CD8-positive, alpha-beta memory T cell (primary cell): ENCODE data around the gene NCAPG2. TPM values are rescaled to one million over a fixed set of nuclear protein-coding genes. Genes with fewer than 3 reads are reported as not detected.
A peak's percentile ranks its signal among the peaks of the same experiment; 100 is the strongest.

Experiments used
- CTCF ChIA-PET: fragments of 350-600 bp; sonication (Branson Sonifier 250); formaldehyde crosslinking; loops from one replicate; lab custom pipeline; 2021; ENCODE audit warnings: antibody characterized with exemption; lab: Charles Lee
- POLR2A ChIA-PET: fragments of 350-600 bp; sonication (Branson Sonifier 250); formaldehyde crosslinking; loops from one replicate; lab custom pipeline; 2021; ENCODE audit warnings: antibody characterized with exemption; lab: Charles Lee
- DNase-seq, 5 donors: peaks; one replicate each; pipeline versions ENCODE4 v3.0.0 to v3.0.0-alpha.2; 2020 to 2022; ENCODE audit warnings: mixed read lengths in 1 of 5
- H3K27ac ChIP-seq: one replicate; pipeline ENCODE4 v1.7.0; 2013; ENCODE audit warnings: low read depth, mild to moderate bottlenecking, low read length, moderate library complexity
- H3K27me3 ChIP-seq: 2 replicates; pipeline ENCODE4 v1.7.0; 2013; ENCODE audit warnings: low read length, mild to moderate bottlenecking; ENCODE audit not compliant: insufficient read depth, poor library complexity, severe bottlenecking
- H3K36me3 ChIP-seq: 2 replicates; pipeline ENCODE4 v1.7.0; 2013; ENCODE audit warnings: mild to moderate bottlenecking, low read length, moderate library complexity; ENCODE audit not compliant: insufficient read depth
- H3K4me1 ChIP-seq: 2 replicates; pipeline ENCODE4 v1.7.0; 2013; ENCODE audit warnings: mild to moderate bottlenecking, low read length, moderate library complexity; ENCODE audit not compliant: insufficient read depth
- H3K4me3 ChIP-seq: 2 replicates; pipeline ENCODE4 v1.7.0; 2013; ENCODE audit warnings: mild to moderate bottlenecking, low read length
- H3K9me3 ChIP-seq: 2 replicates; pipeline ENCODE4 v1.7.0; 2013; ENCODE audit warnings: mild to moderate bottlenecking, low read length
- H3K27ac Mint-ChIP-seq, 8 donors: one replicate each; pipeline ENCODE4 v1.8.0; 2020 to 2021; ENCODE audit warnings: mixed read lengths in 8 of 8, mild to moderate bottlenecking in 6 of 8, inconsistent platforms in 3 of 8, moderate library complexity in 3 of 8
- H3K27me3 Mint-ChIP-seq, 2 donors: one replicate each; pipeline ENCODE4 v1.8.0; 2020 to 2021; ENCODE audit warnings: mixed read lengths in 2 of 2, mild to moderate bottlenecking in 1 of 2, moderate library complexity in 1 of 2
- H3K36me3 Mint-ChIP-seq, 3 donors: one replicate each; pipeline ENCODE4 v1.8.0; 2020 to 2021; ENCODE audit warnings: mixed read lengths in 3 of 3, inconsistent platforms in 1 of 3, mild to moderate bottlenecking in 1 of 3
- H3K4me1 Mint-ChIP-seq, 3 donors: one replicate each; pipeline ENCODE4 v1.8.0; 2020 to 2021; ENCODE audit warnings: mixed read lengths in 3 of 3, inconsistent platforms in 1 of 3, mild to moderate bottlenecking in 1 of 3
- H3K4me3 Mint-ChIP-seq, 7 donors: one replicate each; pipeline ENCODE4 v1.8.0; 2020 to 2021; ENCODE audit warnings: mixed read lengths in 7 of 7, mild to moderate bottlenecking in 6 of 7, moderate library complexity in 4 of 7, inconsistent platforms in 2 of 7
- H3K9me3 Mint-ChIP-seq, 5 donors: one replicate each; pipeline ENCODE4 v1.8.0; 2020 to 2022; ENCODE audit warnings: mixed read lengths in 5 of 5, mild to moderate bottlenecking in 3 of 5, moderate library complexity in 2 of 5, inconsistent platforms in 1 of 5
- polyA plus RNA-seq: library from polyadenylated mRNA; unstranded; fragments of 300-500 nt; fragmentation: Illumina TruSeq; gene quantifications from one replicate; pipeline ENCODE4 v1.2.3, GENCODE V29; 2021
- total RNA-seq, 2 experiments: library from RNA; stranded (reverse); gene quantifications; one replicate each; pipeline ENCODE4 v1.2.3, GENCODE V29; 2021

Gene NCAPG2
- total and polyA plus RNA-seq, 3 experiments from 2014 or later = 4.3 to 75.5 (median 71.4) TPM

DNA sequence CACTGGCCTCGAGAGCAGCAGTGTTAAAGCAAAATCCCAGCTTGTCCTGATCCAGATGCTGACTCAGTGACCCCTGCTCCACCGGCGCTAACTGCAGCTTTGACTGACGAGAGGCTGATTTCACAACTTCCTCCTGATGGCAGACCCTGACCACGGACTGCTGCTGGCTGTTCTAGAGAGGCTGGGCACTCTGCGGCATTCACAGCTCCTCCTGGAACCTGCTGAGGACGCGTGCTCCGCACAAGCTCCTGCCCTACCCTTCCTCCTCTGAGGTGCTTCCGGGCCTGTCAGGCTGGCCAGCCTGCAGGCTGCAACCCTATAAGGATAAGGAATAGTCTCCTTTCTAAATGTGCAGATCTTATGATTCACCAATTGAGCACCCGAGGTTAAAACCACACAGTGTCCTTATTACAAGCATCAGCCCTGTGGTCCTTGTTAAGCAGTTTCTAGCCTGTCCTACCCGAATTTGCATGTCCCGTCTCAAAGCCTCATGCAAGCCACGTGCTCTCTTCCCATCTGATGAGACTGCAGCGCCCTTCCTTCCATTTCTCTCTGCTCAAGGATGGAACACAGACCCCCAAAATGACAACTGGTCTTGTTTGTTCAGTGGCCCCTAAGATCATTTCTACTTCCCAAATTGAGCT lies 35.5 kb upstream of the NCAPG2 start:
- Histone ChIP-seq H3K27me3 (no peaks in the 10 kb centered on the region), H3K9me3 (no peaks in the 10 kb centered on the region), H3K36me3 (peaks cover 48% of the 10 kb centered on the region), H3K4me1 (no peaks in the 10 kb centered on the region), H3K4me3 (no peak overlapping the region), H3K27ac (no peak overlapping the region)
- ChIA-PET CTCF (no interaction called here), POLR2A (no interaction called here)
- Mint-ChIP-seq H3K4me1 (peaks cover 0 to 4% (median 0%) of the 10 kb centered on the region in 3 donors), H3K27me3 (no peaks in the 10 kb centered on the region), H3K4me3 (no peak overlapping the region), H3K36me3 (peaks cover 6 to 91% (median 22%) of the 10 kb centered on the region in 3 donors), H3K27ac (peak overlapping the region in 1 of 8 donors; percentile 80), H3K9me3 (no peaks in the 10 kb centered on the region)
- DNase-seq = no peak

DNA sequence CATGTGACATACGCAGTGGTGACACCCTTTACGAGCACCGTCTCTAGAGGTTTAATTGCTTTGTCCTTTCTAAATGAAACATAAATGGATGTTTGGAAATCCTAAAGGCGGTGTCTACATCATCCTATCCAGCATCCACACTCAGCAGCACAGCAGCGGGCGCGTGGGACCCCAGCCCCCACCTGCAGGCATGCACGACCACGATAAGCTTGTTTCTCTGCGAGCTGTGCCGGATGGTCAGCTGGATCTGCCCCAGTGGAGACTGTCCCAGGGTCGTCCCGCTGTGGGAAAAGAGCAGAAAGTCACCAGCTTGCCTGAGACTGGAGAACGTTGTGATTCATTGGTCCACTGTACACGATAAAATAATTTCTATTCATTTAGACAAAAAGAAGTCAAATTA lies 34.2 kb upstream of the NCAPG2 start:
- peaks cover 6 to 94% (median 26%) of the 10 kb centered on the region in 3 donors for H3K36me3 Mint-ChIP-seq
- ChIA-PET CTCF (no interaction called here), POLR2A (no interaction called here)
- Histone ChIP-seq H3K4me3 (no peak overlapping the region), H3K27me3 (no peaks in the 10 kb centered on the region), H3K27ac (no peak overlapping the region), H3K4me1 (no peaks in the 10 kb centered on the region), H3K36me3 (peaks cover 45% of the 10 kb centered on the region), H3K9me3 (no peaks in the 10 kb centered on the region)
- H3K4me3 Mint-ChIP-seq = no peak overlapping the region
- H3K9me3 Mint-ChIP-seq = no peaks in the 10 kb centered on the region
- no peak for DNase-seq
- H3K4me1 Mint-ChIP-seq = peaks cover 0 to 4% (median 0%) of the 10 kb centered on the region in 3 donors
- H3K27me3 Mint-ChIP-seq = no peaks in the 10 kb centered on the region
- peak overlapping the region in 1 of 8 donors; percentile 19 for H3K27ac Mint-ChIP-seq

DNA sequence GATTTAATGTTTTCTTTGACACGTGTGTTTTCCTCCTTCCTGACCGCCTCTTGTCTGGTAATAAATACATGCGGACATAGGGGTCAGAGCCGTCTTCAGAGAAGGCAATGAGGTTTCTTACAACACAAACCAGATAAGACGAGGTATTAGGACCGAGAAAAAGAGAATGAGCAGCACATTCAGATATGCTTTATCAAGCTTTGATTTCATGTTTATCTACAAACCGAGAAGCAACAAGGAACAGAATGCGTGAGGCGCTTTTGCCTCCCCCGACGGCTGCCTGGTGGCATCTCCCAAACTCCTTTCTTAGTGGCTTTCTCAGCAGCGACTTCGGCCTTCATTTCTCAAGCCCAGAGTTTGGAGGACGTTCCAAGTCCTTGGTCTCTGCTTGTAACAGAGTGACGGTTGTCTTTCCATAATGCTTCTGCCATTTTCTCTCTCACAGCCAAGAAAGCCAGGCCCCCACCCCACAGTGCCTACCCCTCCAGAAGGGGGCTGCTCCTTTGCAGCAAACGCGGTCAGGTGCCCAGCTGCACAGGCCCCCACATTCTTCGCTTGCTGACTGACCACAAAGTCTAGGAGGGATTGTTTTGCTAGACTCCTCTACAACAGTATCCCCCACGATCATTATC lies 32.6 kb upstream of the NCAPG2 start:
- H3K9me3 Mint-ChIP-seq = no peaks in the 10 kb centered on the region
- H3K27me3 ChIP-seq = no peaks in the 10 kb centered on the region
- no peaks in the 10 kb centered on the region for H3K9me3 ChIP-seq
- DNase-seq = no peak
- no peaks in the 10 kb centered on the region for H3K27me3 Mint-ChIP-seq
- no peaks in the 10 kb centered on the region for H3K4me1 ChIP-seq
- ChIA-PET CTCF (interaction anchor here (1.5 kb wide), 1 partner anchor 240 kb away, joined by 3 read pairs; no protein-coding TSS in a partner anchor), POLR2A (no interaction called here)
- H3K36me3 ChIP-seq = peaks cover 51% of the 10 kb centered on the region
- H3K4me3 ChIP-seq = no peak overlapping the region
- H3K4me1 Mint-ChIP-seq = peaks cover 0 to 4% (median 0%) of the 10 kb centered on the region in 3 donors
- no peak overlapping the region for H3K4me3 Mint-ChIP-seq
- peaks cover 6 to 91% (median 23%) of the 10 kb centered on the region in 3 donors for H3K36me3 Mint-ChIP-seq
- H3K27ac Mint-ChIP-seq = peak overlapping the region in 3 of 8 donors; percentile 21 to 64 (median 29)
- H3K27ac ChIP-seq = no peak overlapping the region

DNA sequence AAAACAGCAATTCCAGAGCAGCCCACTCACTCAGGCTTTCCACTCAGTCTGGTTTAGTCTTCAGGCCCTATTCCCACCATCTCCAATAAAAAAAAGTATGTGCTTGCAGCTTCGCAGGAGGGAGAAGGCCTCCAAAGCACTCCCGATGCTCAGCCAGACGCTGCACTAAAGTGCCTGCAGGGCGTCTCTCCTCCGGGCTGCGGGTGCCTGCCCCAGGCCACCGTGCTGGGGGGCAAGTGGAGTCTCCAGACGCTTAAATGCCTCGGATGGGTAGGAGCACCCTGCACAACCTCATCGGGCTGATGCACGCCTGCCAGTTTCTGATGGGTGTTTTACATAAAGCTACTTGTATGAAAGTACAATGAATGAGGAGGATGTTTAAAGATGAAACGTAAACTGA lies 31.3 kb upstream of the NCAPG2 start:
- Mint-ChIP-seq H3K4me1 (peaks cover 0 to 4% (median 0%) of the 10 kb centered on the region in 3 donors), H3K27me3 (no peaks in the 10 kb centered on the region), H3K27ac (peak overlapping the region in 1 of 8 donors; percentile 78), H3K36me3 (peaks cover 6 to 89% (median 25%) of the 10 kb centered on the region in 3 donors), H3K4me3 (no peak overlapping the region), H3K9me3 (no peaks in the 10 kb centered on the region)
- H3K27me3 ChIP-seq = no peaks in the 10 kb centered on the region
- ChIA-PET CTCF (no interaction called here), POLR2A (no interaction called here)
- no peak overlapping the region for H3K4me3 ChIP-seq
- no peak for DNase-seq
- H3K36me3 ChIP-seq = peaks cover 52% of the 10 kb centered on the region
- H3K9me3 ChIP-seq = no peaks in the 10 kb centered on the region
- no peaks in the 10 kb centered on the region for H3K4me1 ChIP-seq
- H3K27ac ChIP-seq = no peak overlapping the region

DNA sequence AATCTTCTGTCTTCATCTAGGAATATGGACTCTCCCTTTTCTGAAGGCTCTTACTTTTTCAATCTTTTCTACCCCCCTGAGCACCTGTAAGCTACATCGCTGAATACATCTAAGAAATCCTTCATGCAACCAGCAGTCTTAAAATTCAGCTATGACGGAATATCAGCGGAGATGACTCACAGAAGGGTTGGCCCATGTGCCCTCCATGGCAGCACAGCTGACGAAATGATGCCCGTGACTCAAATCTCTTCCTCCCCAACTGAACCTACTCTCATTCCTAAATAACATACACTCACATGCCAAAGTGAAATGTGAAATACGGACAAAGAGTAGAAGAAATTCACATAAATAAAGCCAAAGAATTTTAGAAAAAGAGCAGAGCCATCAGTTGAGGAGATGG lies 30.3 kb upstream of the NCAPG2 start:
- ChIA-PET CTCF (no interaction called here), POLR2A (no interaction called here)
- no peak overlapping the region for H3K4me3 Mint-ChIP-seq
- Histone ChIP-seq H3K4me3 (no peak overlapping the region), H3K4me1 (no peaks in the 10 kb centered on the region), H3K36me3 (peaks cover 45% of the 10 kb centered on the region), H3K9me3 (no peaks in the 10 kb centered on the region), H3K27ac (no peak overlapping the region), H3K27me3 (no peaks in the 10 kb centered on the region)
- no peaks in the 10 kb centered on the region for H3K9me3 Mint-ChIP-seq
- DNase-seq = no peak
- no peaks in the 10 kb centered on the region for H3K27me3 Mint-ChIP-seq
- peaks cover 0 to 89% (median 24%) of the 10 kb centered on the region in 3 donors for H3K36me3 Mint-ChIP-seq
- H3K4me1 Mint-ChIP-seq = peaks cover under 1 to 7% (median 2%) of the 10 kb centered on the region in 3 donors
- peak overlapping the region in 2 of 8 donors; percentile 30 to 45 for H3K27ac Mint-ChIP-seq

DNA sequence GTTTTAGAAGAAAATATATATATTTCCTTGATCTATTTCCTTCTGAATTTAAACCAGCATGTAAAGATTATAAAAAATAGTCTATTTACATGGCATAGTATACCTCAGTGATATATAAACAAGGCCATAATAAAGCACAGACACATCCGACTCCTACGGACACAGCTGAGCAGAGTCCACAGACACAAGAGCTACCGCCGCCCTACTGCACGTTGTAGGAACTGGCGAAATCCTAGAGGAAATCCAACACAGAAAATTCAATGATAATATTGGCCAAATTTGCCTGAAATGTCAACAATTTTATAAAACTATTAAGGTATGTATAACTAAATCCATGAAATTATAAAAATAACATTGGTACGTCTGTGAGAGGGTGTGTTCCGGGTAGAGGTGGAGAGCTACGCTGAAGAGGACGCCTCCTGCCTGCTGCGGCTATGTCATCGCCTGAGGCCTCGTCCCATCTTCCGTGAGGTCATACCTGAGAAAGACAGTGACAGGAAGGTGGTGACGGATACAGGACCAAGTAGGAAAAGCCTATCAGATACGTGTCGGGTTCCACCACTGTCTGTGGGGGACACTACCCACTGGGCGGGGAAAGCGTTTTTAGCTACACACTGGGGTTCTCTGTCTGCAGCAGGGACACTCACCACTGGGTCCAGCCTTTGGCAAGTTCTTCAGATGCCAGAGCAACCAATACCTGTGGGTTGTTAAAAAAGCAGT lies 29.3 kb upstream of the NCAPG2 start:
- Histone ChIP-seq H3K4me3 (no peak overlapping the region), H3K9me3 (no peaks in the 10 kb centered on the region), H3K27ac (no peak overlapping the region), H3K36me3 (peaks cover 44% of the 10 kb centered on the region), H3K27me3 (no peaks in the 10 kb centered on the region), H3K4me1 (no peaks in the 10 kb centered on the region)
- no peak for DNase-seq
- H3K9me3 Mint-ChIP-seq = no peaks in the 10 kb centered on the region
- no peaks in the 10 kb centered on the region for H3K27me3 Mint-ChIP-seq
- peaks cover 0 to 85% (median 26%) of the 10 kb centered on the region in 3 donors for H3K36me3 Mint-ChIP-seq
- CTCF ChIA-PET = interaction anchor here (1.6 kb wide), 1 partner anchor 95 kb away, joined by 3 read pairs; the partner anchor contains the start of gene ESYT2
- peaks cover 2 to 10% (median 4%) of the 10 kb centered on the region in 3 donors for H3K4me1 Mint-ChIP-seq
- H3K4me3 Mint-ChIP-seq = no peak overlapping the region
- POLR2A ChIA-PET = no interaction called here
- H3K27ac Mint-ChIP-seq = peak overlapping the region in 1 of 8 donors; percentile 36

DNA sequence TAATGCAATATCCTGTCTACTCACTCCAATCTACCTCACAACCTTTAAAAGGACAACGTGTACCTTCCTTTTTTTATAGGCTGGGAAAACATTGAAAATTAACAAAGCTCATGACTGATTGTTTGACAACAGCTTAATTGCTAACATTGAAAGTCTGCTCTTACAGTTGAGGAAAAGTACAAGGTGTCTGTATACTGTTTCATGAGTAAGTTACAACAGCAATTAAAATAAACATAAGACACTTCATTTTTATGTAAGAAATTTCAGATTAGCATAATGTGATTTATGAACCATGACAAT lies 28.6 kb upstream of the NCAPG2 start:
- Mint-ChIP-seq H3K27ac (peak overlapping the region in 3 of 8 donors; percentile 14 to 27 (median 19)), H3K4me3 (no peak overlapping the region), H3K9me3 (no peaks in the 10 kb centered on the region), H3K36me3 (peaks cover 0 to 78% (median 23%) of the 10 kb centered on the region in 3 donors), H3K27me3 (no peaks in the 10 kb centered on the region), H3K4me1 (peaks cover 4 to 10% (median 5%) of the 10 kb centered on the region in 3 donors)
- Histone ChIP-seq H3K27me3 (no peaks in the 10 kb centered on the region), H3K4me1 (no peaks in the 10 kb centered on the region), H3K36me3 (peaks cover 39% of the 10 kb centered on the region), H3K9me3 (no peaks in the 10 kb centered on the region), H3K27ac (no peak overlapping the region), H3K4me3 (no peak overlapping the region)
- ChIA-PET POLR2A (no interaction called here), CTCF (interaction anchor here (1.6 kb wide), 1 partner anchor 96 kb away, joined by 3 read pairs; the partner anchor contains the start of gene ESYT2)
- DNase-seq = no peak
